Inflammatory macrophage (primary cell): ENCODE measurements around the gene GRAMD4.

Experiments used
- DNase-seq, 2 donors: peaks; one replicate each; pipeline ENCODE4 v3.0.0-alpha.2; 2020 to 2022

GRAMD4 gene

GRCh38 chr22:46695346-46696228, 75.4 kb downstream of the GRAMD4 start:
- DNase-seq, result no peak

DNA sequence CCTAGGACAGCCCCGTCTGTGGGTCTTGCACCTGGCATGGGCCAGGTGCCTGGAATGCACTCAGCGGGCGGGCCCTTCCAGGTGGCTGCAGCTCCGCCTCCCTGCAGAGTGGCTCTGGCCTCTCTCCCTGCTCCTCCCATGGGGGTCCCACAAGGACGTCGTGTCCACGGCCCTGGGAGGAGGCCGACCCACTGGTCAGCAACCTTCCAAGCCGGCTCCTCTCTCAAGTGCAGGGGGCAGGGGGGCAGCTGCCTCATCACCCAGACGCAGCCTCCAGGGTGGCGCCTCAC, 76.0 kb downstream of the GRAMD4 start:
- no peak for DNase-seq

GRCh38 chr22:46696614-46697013, 76.4 kb downstream of the GRAMD4 start:
- DNase-seq, result no peak

GRCh38 chr22:46697811-46698515, 77.8 kb downstream of the GRAMD4 start:
- DNase-seq, result no peak

- no peak for DNase-seq
Measured at GRCh38 chr22:46699091-46699490, 78.9 kb downstream of the GRAMD4 start.

- DNase-seq, result no peak
Measured at GRCh38 chr22:46701262-46701661, 81.1 kb downstream of the GRAMD4 start.

GRCh38 chr22:46703171-46703995, 83.2 kb downstream of the GRAMD4 start:
- DNase-seq, result no peak

DNA sequence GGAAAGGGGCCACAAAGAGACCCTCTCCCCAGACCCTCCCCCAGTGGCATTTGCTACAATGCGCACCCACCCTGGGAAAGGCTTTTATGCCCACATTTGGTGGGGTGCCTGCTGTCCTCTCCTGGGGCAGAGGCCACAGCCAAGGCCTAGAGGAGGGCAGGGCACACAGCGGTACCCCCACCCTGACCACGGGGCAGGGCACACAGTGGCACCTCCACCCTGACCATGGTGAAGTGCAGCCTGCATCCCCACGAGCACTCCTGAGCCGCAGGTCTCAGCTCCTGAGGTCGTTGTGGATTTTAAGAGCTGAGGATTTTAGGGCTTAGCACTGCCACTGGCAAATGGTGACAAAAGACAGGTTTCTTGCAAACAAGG, 83.8 kb downstream of the GRAMD4 start:
- no peak for DNase-seq

GRCh38 chr22:46706060-46706459, 85.9 kb downstream of the GRAMD4 start:
- no peak for DNase-seq

- no peak for DNase-seq
Measured at GRCh38 chr22:46707305-46707704, 87.1 kb downstream of the GRAMD4 start.

- no peak for DNase-seq
Measured at GRCh38 chr22:46707827-46708570, 87.8 kb downstream of the GRAMD4 start.

- no peak for DNase-seq
Measured at GRCh38 chr22:46708766-46709330, 88.7 kb downstream of the GRAMD4 start.

DNA sequence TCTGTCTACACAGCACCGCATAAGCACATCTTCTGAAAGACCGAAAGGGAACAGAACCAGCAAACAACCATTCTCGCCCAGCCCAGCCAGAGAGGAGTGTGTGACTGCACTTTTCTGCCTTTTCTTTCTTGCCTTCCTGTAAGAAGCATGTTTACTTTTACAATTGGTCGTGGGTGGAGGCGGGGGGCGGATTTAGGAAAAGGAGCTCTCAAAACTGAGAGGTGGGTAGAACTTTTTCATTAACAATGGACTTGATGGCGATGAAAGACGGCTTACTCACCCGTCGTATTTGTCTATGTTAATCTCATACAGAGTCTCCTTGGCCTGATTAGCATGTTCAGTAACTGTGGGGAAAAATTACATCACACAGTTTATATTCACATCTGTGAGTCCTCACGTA, 90.6 kb downstream of the GRAMD4 start:
- no peak for DNase-seq

DNA sequence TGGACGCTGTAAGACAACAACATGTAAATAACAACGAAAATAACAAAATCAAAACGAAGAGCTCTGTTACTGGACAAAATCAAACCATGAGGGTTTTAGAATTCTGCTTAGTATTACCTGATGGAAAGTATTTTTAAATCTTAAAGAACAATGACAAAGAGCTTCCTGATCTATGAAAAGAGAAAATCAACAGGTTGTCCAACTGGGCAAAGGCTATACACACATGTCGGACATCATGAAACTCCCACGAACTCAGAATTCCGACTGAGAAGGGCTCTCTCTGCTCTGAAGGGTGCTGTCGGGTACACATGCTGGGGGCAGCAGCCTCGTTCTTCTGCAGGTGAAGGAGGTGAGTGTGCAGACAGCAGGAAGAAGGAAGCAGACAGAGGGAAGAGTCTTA, 92.1 kb downstream of the GRAMD4 start:
- DNase-seq, result no peak

GRCh38 chr22:46714550-46714949, 94.4 kb downstream of the GRAMD4 start:
- DNase-seq, result no peak

- no peak for DNase-seq
Measured at GRCh38 chr22:46719921-46720320, 99.7 kb downstream of the GRAMD4 start.

DNA sequence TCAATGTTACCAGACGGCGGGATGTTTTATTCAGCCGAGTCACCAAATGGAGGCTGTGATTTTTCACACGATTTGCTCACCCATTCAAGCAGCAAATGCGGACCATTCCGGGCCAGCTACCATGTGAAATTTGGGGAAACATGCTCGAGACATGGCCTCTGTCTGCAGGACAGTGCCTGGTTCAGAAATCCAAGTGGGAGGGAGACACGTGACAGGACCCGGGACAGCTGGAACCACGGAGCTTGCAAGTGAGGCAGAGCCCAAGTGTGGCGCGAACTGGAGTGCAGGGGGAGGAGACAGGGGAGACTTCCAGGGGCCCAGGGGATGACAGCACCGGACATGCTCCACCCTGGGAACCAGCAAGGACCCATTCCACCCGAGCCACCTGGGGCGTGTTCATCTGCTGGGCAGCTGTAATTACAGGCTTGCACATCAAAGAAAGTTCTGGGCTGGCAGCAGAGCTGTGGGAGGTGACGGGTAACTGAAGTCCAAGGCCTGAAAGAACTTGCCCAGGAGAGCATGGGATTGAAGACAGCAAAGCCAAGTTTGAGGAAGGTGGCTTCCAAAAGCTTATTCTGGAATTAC, 101.4 kb downstream of the GRAMD4 start:
- DNase-seq, result no peak

DNA sequence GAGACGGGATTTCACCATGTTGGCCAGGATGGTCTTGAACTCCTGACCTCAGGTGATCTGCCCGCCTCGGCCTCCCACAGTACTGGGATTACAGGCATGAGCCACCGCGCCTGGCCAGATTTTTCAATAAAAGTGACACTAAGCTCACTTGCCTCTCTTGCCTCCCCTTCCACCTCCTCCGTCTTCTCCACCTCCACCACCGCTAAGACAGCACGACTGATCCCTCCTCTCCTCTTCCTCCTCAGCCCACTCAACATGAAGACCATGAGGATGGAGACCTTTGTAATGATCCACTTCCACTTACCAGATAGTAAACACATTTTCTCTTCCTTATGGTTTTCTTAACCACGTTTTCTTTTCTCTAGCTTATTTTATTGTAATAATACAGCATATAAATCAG, 103.7 kb downstream of the GRAMD4 start:
- no peak for DNase-seq

GRCh38 chr22:46725096-46725495, 104.9 kb downstream of the GRAMD4 start:
- no peak for DNase-seq

DNA sequence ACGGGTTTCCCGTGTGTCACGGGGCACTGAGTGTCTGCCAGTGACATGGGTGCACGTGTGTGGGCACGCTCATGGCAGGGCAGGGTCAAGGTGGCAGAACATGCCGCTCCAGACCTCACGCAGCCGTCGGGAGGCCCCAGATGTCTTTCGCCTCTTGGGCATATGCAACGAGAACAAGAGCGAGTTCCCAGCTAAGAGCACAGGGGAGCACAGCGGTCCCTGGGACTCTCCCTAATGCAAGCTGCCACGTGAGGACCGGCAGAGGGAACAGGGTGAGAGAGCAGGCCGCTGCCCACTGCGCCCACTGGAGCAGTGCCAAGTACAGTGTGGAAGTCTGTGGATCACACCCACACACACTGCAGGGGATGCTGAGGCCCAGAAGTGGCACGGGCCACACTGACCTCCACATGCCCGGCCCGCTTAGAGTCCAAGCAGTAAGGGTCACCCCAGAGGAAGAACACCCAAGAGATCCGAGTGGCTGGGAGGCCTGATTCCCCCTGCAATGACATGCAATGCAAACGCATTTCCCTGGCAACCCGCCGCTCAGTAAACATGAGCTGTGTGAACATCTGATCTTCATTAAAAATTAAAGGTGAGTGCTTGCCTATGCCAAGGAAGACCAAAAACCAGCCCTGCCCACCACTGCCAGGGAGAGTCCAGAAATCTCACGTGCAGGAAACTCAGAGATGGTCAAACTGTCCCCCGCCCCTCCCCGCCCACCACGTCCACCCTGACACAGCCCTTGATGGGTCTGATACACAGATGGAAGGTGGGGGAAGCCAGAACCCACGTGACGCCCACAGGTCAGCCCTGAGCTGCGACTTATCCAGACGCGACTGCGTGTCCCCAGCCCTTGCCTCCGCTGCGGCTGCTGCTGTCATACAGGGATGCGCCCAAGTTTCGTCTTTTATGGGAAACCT, 106.1 kb downstream of the GRAMD4 start:
- DNase-seq, result no peak

- DNase-seq, result no peak
Measured at GRCh38 chr22:46726986-46727317, 106.8 kb downstream of the GRAMD4 start.
